Measurements from ENCODE around the gene APAF1.

Gene APAF1

GRCh38 chr12:98701166-98701565, 56.1 kb downstream of the APAF1 start:
- H3K4me3 ChIP-seq (replicated peaks; ENCODE audit: low read depth, low read length), result no peak overlapping the region
- TF ChIP-seq, protein P1, sequence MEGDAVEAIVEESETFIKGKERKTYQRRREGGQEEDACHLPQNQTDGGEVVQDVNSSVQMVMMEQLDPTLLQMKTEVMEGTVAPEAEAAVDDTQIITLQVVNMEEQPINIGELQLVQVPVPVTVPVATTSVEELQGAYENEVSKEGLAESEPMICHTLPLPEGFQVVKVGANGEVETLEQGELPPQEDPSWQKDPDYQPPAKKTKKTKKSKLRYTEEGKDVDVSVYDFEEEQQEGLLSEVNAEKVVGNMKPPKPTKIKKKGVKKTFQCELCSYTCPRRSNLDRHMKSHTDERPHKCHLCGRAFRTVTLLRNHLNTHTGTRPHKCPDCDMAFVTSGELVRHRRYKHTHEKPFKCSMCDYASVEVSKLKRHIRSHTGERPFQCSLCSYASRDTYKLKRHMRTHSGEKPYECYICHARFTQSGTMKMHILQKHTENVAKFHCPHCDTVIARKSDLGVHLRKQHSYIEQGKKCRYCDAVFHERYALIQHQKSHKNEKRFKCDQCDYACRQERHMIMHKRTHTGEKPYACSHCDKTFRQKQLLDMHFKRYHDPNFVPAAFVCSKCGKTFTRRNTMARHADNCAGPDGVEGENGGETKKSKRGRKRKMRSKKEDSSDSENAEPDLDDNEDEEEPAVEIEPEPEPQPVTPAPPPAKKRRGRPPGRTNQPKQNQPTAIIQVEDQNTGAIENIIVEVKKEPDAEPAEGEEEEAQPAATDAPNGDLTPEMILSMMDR (IDR thresholded peaks at IDR 0.05; ENCODE audit: low read depth, low read length, missing control alignments), result no peak
- DNase-seq (ENCODE audit: extremely low read depth, low read depth), result no peak

GRCh38 chr12:98709022-98709421, 63.9 kb downstream of the APAF1 start:
- DNase-seq (ENCODE audit: extremely low read depth, low read depth), result no peak
- TF ChIP-seq, protein P1 (IDR thresholded peaks at IDR 0.05; ENCODE audit: low read depth, low read length, missing control alignments), result no peak
- no peak overlapping the region for H3K4me3 ChIP-seq (replicated peaks; ENCODE audit: low read depth, low read length)

DNA sequence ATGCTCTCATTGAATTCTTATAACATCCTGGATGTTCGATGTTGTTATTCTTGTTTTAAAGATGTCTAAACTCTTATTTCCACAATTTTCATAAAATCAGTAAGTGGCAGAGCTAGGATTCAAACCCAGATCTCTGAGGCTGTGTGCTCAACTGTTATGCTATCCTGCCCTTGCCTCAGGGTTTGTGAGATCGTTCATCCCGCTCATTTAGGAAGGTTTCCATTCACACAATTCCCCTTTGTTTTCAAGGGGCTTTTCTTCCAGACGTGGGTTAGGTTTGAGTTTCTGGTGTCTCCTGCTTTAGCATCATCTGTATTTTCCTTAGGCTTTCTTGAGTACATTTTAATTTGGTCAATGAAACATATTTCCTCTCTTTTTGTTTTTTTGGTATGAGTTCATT, 69.3 kb downstream of the APAF1 start:
- H3K4me3 ChIP-seq (replicated peaks; ENCODE audit: low read depth, low read length), result no peak overlapping the region
- no peak for DNase-seq (ENCODE audit: extremely low read depth, low read depth)
- TF ChIP-seq, protein P1 (IDR thresholded peaks at IDR 0.05; ENCODE audit: low read depth, low read length, missing control alignments), result no peak

DNA sequence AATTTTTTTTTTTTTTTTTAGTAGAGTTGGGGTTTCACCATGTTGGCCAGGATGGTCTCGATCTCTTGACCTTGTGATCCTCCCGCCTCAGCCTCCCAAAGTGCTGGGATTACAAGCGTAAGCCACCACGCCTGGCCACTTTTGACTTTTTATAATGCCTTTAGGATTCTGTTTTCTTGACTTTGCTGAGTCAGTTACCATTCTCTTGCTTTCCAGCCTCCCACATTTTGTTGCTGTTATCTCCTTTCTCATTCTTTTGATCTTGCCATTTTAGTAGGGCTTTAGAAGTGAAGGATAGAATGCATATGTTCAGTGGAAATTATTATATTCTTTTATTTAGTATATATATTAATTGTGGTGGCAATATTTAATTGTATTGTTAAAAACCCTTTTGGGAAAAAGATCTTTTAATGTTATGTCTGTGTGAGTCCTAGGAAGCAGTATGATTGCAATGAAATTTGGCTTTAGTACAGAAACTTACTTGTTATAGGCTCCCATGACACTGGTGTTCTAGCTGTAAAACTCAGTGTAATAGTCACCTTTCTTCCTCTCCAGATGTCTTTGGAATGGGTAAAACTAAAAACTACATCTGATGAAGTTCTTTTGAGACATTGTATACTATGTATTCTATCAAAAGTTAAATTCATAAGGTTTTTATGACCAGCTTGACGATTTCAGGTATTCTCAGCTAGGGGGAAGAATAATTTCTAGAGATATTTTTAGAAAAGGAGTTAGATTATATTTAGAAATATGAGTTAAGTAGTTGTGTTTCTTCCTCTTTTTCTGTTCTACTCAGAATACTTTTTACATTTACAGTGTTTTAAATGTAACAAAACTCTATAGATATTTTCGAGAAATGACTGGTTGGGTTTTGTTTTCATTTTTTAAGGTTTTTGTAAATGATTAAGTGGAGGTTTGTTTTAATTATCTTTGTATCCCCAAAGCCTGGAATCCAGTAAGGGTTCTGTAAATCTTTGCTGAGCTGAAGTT, 74.7 kb downstream of the APAF1 start:
- TF ChIP-seq, protein P1 (IDR thresholded peaks at IDR 0.05; ENCODE audit: low read depth, low read length, missing control alignments), result no peak
- no peak for DNase-seq (ENCODE audit: extremely low read depth, low read depth)
- no peak overlapping the region for H3K4me3 ChIP-seq (replicated peaks; ENCODE audit: low read depth, low read length)

DNA sequence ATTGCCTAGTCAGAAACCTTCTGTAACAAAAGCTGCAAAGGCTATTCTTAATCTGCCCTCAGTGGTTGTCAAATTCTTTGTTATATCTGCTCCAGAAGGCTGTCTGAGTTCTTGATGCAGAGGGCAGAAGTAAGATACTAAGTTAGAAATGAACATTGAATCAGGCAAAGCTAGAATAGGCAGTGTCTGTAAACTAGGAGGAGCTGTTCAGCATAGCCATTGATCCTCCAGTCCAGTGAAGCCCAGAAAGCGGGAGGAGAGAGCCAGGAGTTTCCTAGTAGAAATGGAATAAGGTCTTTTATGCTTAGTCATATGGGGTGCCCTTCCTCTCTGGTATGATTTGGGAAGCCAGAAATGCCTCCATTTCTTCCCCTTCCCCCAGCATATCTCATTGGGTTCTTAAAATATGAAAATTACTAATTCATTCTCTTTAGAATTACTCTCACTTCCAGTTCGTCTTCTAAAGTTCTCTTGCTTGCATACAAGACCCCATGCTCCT, 76.2 kb downstream of the APAF1 start:
- H3K4me3 ChIP-seq (replicated peaks; ENCODE audit: low read depth, low read length), result no peak overlapping the region
- TF ChIP-seq, protein P1 (IDR thresholded peaks at IDR 0.05; ENCODE audit: low read depth, low read length, missing control alignments), result no peak
- DNase-seq (ENCODE audit: extremely low read depth, low read depth), result no peak

- DNase-seq (ENCODE audit: extremely low read depth, low read depth), result no peak
- TF ChIP-seq, protein P1 (IDR thresholded peaks at IDR 0.05; ENCODE audit: low read depth, low read length, missing control alignments), result no peak
- no peak overlapping the region for H3K4me3 ChIP-seq (replicated peaks; ENCODE audit: low read depth, low read length)
Measured at GRCh38 chr12:98724384-98725155, 79.5 kb downstream of the APAF1 start.

All from HFF-Myc (cell line).